PC-9 (cell line): ENCODE results near the gene CFAP20DC.
"Not testable (repeated sequence)": the region's sequence is repeated elsewhere in the genome, so short reads cannot be mapped to it uniquely, and the experiment has no call there.

Experiments used
- EZH2 ChIP-seq: fragments of 200-600 bp; sonication (generic); IDR thresholded peaks from 2 replicates; pipeline ENCODE4 v1.8.0; 2017; ENCODE audit warnings: antibody characterized with exemption, low read depth
- TF ChIP-seq, protein P1 (sequence below): fragments of 200-600 bp; sonication (generic); conservative IDR thresholded peaks from 2 replicates; pipeline ENCODE4 v1.6.1; 2017; ENCODE audit warnings: mixed run types, antibody characterized with exemption, mild to moderate bottlenecking, moderate library complexity

DNA sequence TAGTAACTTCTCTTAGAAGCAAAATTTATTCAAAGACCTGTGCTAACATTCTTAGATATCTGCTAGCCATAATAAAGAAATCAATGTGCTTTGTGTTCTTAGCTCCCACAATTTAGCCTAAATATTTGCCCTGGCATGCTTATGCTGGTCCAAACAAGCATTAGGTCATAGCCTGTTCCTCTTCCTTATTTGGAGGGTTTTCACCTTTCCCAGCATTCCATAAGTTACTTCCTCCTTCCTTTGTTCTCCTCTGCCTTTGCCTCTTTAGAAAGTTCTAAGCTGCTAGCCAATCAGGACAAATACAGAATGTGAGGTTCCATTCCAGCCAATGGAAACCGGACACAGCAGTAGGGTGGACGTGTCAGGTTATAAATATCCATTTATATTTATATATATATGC lies 345.5 kb downstream of the CFAP20DC start:
- TF ChIP-seq, protein P1, sequence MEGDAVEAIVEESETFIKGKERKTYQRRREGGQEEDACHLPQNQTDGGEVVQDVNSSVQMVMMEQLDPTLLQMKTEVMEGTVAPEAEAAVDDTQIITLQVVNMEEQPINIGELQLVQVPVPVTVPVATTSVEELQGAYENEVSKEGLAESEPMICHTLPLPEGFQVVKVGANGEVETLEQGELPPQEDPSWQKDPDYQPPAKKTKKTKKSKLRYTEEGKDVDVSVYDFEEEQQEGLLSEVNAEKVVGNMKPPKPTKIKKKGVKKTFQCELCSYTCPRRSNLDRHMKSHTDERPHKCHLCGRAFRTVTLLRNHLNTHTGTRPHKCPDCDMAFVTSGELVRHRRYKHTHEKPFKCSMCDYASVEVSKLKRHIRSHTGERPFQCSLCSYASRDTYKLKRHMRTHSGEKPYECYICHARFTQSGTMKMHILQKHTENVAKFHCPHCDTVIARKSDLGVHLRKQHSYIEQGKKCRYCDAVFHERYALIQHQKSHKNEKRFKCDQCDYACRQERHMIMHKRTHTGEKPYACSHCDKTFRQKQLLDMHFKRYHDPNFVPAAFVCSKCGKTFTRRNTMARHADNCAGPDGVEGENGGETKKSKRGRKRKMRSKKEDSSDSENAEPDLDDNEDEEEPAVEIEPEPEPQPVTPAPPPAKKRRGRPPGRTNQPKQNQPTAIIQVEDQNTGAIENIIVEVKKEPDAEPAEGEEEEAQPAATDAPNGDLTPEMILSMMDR: not testable (repeated sequence)
- not testable (repeated sequence) for TF ChIP-seq EZH2
